H9 (cell line): ENCODE data around the gene TBX5. TPM values are rescaled to one million over a fixed set of nuclear protein-coding genes. Genes with fewer than 3 reads are reported as not detected.

Source experiments
- DNase-seq: peaks from one replicate; pipeline ENCODE4 v3.0.0-alpha.2; 2017
- H2AFZ ChIP-seq: one replicate; pipeline ENCODE4 v1.6.1; 2013; ENCODE audit warnings: mild to moderate bottlenecking, low read length, control low read depth, moderate library complexity
- H2AK5ac ChIP-seq: 2 replicates; pipeline ENCODE4 v1.6.1; 2013; ENCODE audit warnings: low read length, control low read depth, mixed read lengths; ENCODE audit not compliant: insufficient read length
- H2BK120ac ChIP-seq: one replicate; pipeline ENCODE4 v1.6.1; 2013; ENCODE audit warnings: low read depth, mild to moderate bottlenecking, low read length, control low read depth, inconsistent platforms; ENCODE audit not compliant: poor library complexity, severe bottlenecking
- H2BK12ac ChIP-seq: 2 replicates; pipeline ENCODE4 v1.6.1; 2013; ENCODE audit warnings: low read length, control low read depth, mixed read lengths, low read depth; ENCODE audit not compliant: insufficient read length
- H2BK15ac ChIP-seq: 2 replicates; pipeline ENCODE4 v1.6.1; 2013; ENCODE audit warnings: low read depth, low read length, control low read depth
- H2BK20ac ChIP-seq: one replicate; pipeline ENCODE4 v1.6.1; 2013; ENCODE audit warnings: low read depth, mild to moderate bottlenecking, low read length, control low read depth, inconsistent platforms; ENCODE audit not compliant: poor library complexity, severe bottlenecking
- H2BK5ac ChIP-seq: 2 replicates; pipeline ENCODE4 v1.6.1; 2013; ENCODE audit warnings: low read length, control low read depth, mixed read lengths; ENCODE audit not compliant: insufficient read length
- H3K14ac ChIP-seq: 2 replicates; pipeline ENCODE4 v1.6.1; 2013; ENCODE audit warnings: low read length, control low read depth; ENCODE audit not compliant: insufficient read depth
- H3K18ac ChIP-seq: 2 replicates; pipeline ENCODE4 v1.6.1; 2013; ENCODE audit warnings: low read depth, mild to moderate bottlenecking, mixed read lengths, low read length, control low read depth; ENCODE audit not compliant: insufficient read length
- H3K23ac ChIP-seq: 2 replicates; pipeline ENCODE4 v1.6.1; 2013; ENCODE audit warnings: low read length, control low read depth, mixed read lengths, low read depth; ENCODE audit not compliant: insufficient read length
- H3K23me2 ChIP-seq: 2 replicates; pipeline ENCODE4 v1.6.1; 2013; ENCODE audit warnings: low read depth, mild to moderate bottlenecking, mixed read lengths, low read length, control low read depth; ENCODE audit not compliant: insufficient read length, poor library complexity, severe bottlenecking
- H3K27ac ChIP-seq: 2 replicates; pipeline ENCODE4 v1.5.1; 2013; ENCODE audit warnings: low read length, control low read depth, mixed read lengths, low read depth; ENCODE audit not compliant: insufficient read length
- H3K27me3 ChIP-seq: 2 replicates; pipeline ENCODE4 v1.6.1; 2013; ENCODE audit warnings: low read length, control low read depth, inconsistent platforms; ENCODE audit not compliant: insufficient read depth
- H3K4ac ChIP-seq: 2 replicates; pipeline ENCODE4 v1.6.1; 2013; ENCODE audit warnings: low read depth, mild to moderate bottlenecking, control low read depth, inconsistent platforms, low read length, moderate library complexity
- H3K4me1 ChIP-seq: 2 replicates; pipeline ENCODE4 v1.6.1; 2013; ENCODE audit warnings: low read length, control low read depth, inconsistent platforms; ENCODE audit not compliant: insufficient read depth
- H3K4me2 ChIP-seq: 2 replicates; pipeline ENCODE4 v1.6.1; 2013; ENCODE audit warnings: low read length, control low read depth, mixed read lengths; ENCODE audit not compliant: insufficient read length, insufficient read depth
- H3K56ac ChIP-seq: 2 replicates; pipeline ENCODE4 v1.6.1; 2013; ENCODE audit warnings: low read depth, mild to moderate bottlenecking, mixed read lengths, low read length, control low read depth; ENCODE audit not compliant: insufficient read length
- H3K79me1 ChIP-seq: 2 replicates; pipeline ENCODE4 v1.6.1; 2013; ENCODE audit warnings: low read depth, mild to moderate bottlenecking, moderate library complexity, low read length, control low read depth, inconsistent platforms; ENCODE audit not compliant: insufficient read depth, poor library complexity, severe bottlenecking
- H3K79me2 ChIP-seq: 2 replicates; pipeline ENCODE4 v1.6.1; 2013; ENCODE audit warnings: low read length, control low read depth, inconsistent platforms; ENCODE audit not compliant: insufficient read depth
- H3K9ac ChIP-seq: 2 replicates; pipeline ENCODE4 v1.6.1; 2013; ENCODE audit warnings: low read length, control low read depth, mixed read lengths; ENCODE audit not compliant: insufficient read length; ENCODE audit errors: extremely low read depth
- H3K9me3 ChIP-seq: one replicate; pipeline ENCODE4 v1.6.1; 2013; ENCODE audit warnings: low read depth, low read length, inconsistent platforms; ENCODE audit not compliant: control insufficient read depth
- H3T11ph ChIP-seq: one replicate; pipeline ENCODE4 v1.6.1; 2013; ENCODE audit warnings: mild to moderate bottlenecking, low read length, control low read depth, inconsistent platforms
- H4K20me1 ChIP-seq: one replicate; pipeline ENCODE4 v1.6.1; 2013; ENCODE audit not compliant: control insufficient read depth, insufficient read length, insufficient read depth
- H4K5ac ChIP-seq: 2 replicates; pipeline ENCODE4 v1.6.1; 2013; ENCODE audit warnings: low read depth, mild to moderate bottlenecking, mixed read lengths, low read length, control low read depth; ENCODE audit not compliant: insufficient read length
- H4K8ac ChIP-seq: replicated peaks from 2 replicates; pipeline ENCODE4 v1.6.1; 2013; ENCODE audit warnings: low read length, control low read depth, mixed read lengths, low read depth; ENCODE audit not compliant: insufficient read length
- H4K91ac ChIP-seq: 2 replicates; pipeline ENCODE4 v1.6.1; 2013; ENCODE audit warnings: low read depth, mild to moderate bottlenecking, moderate library complexity, mixed read lengths, low read length, control low read depth; ENCODE audit not compliant: insufficient read length
- H3K27ac Mint-ChIP-seq, 3 experiments: 2 replicates in 2 of 3; 3 replicates in 1 of 3; pipeline ENCODE4 v1.8.0; 2020 to 2021; ENCODE audit warnings: mixed read lengths in 3 of 3, mild to moderate bottlenecking in 1 of 3, moderate library complexity in 1 of 3
- H3K27me3 Mint-ChIP-seq: 2 replicates; pipeline ENCODE4 v1.8.0; 2021; ENCODE audit warnings: low read depth, mild to moderate bottlenecking, moderate library complexity, mixed read lengths
- H3K36me3 Mint-ChIP-seq, 3 experiments: 2 replicates in 2 of 3; 3 replicates in 1 of 3; pipeline ENCODE4 v1.8.0; 2020 to 2021; ENCODE audit warnings: low read depth in 3 of 3, mixed read lengths in 3 of 3; ENCODE audit not compliant: insufficient read depth in 1 of 3
- H3K4me1 Mint-ChIP-seq, 2 experiments: 2 replicates each; pipeline ENCODE4 v1.8.0; 2020; ENCODE audit warnings: mixed read lengths in 2 of 2
- H3K4me3 Mint-ChIP-seq, 2 experiments: 2 replicates in 1 of 2; 3 replicates in 1 of 2; pipeline ENCODE4 v1.8.0; 2020 to 2021; ENCODE audit warnings: mild to moderate bottlenecking in 2 of 2, mixed read lengths in 2 of 2, moderate library complexity in 1 of 2
- H3K9me3 Mint-ChIP-seq, 2 experiments: 2 replicates in 1 of 2; 3 replicates in 1 of 2; pipeline ENCODE4 v1.8.0; 2020; ENCODE audit warnings: mild to moderate bottlenecking in 2 of 2, mixed read lengths in 2 of 2, moderate library complexity in 1 of 2
- whole genome bisulfite sequencing: extraction: QIAGEN DNeasy Blood & Tissue Kit; methylation state at CpG from one replicate; pipeline ENCODE4 v1.1.7; 2013; ENCODE audit warnings: missing lambda C conversion rate, low lambda C conversion rate, mixed read lengths; ENCODE audit not compliant: insufficient read length; ENCODE audit errors: extremely low coverage; 5-methylcytosine and 5-hydroxymethylcytosine counted together
- total RNA-seq: library from RNA; stranded (reverse); gene quantifications from 2 replicates; pipeline ENCODE4 v1.2.1, GENCODE V29; 2021
- TF ChIP-seq, protein P1 (sequence below): fragments of 200-600 bp; sonication (generic); conservative IDR thresholded peaks from 3 replicates; pipeline ENCODE4 v1.8.0; 2021; ENCODE audit warnings: antibody characterized with exemption, mild to moderate bottlenecking

Gene TBX5
- total RNA-seq, 1 experiment from 2014 or later = not detected

DNA sequence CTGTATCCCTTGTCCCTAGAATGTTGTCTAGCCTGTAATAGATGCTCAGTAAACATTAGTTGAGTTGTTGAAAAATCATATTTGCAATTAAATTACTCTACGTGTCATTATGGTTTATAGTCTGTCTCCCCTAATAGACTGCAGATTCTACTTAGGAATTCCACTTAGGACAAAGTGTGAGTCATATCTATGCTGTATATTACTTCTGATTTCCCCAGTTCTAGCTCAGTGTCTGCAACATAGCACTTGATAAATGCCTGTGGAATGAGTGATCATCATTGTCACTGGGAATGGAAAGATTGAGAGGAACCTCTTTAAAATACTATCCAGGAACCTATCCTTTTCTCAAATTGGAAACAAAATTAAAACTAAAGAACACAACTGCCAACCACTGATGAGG is 99.3 kb downstream of the TBX5 start:
- Histone ChIP-seq H3K14ac (no peak overlapping the region), H2AFZ (no peak overlapping the region), H3K56ac (no peak overlapping the region), H2BK120ac (no peak overlapping the region), H3K9me3 (peaks cover 4% of the 10 kb centered on the region), H2BK20ac (no peak overlapping the region), H3K4ac (no peak overlapping the region), H4K20me1 (no peaks in the 10 kb centered on the region), H3K18ac (no peak overlapping the region), H2BK12ac (no peak overlapping the region), H3K9ac (no peak overlapping the region), H3T11ph (no peak overlapping the region), H4K5ac (no peak overlapping the region), H3K79me2 (no peaks in the 10 kb centered on the region), H4K91ac (no peak overlapping the region), H3K27me3 (no peaks in the 10 kb centered on the region), H3K23me2 (no peaks in the 10 kb centered on the region), H2BK5ac (no peak overlapping the region), H3K4me2 (no peak overlapping the region), H3K27ac (no peak overlapping the region), H4K8ac (no peak overlapping the region), H3K4me1 (peaks cover 2% of the 10 kb centered on the region; the same call in 1 of the 2 replicates), H2BK15ac (no peak overlapping the region), H2AK5ac (no peak overlapping the region), H3K79me1 (no peaks in the 10 kb centered on the region), H3K23ac (no peak overlapping the region)
- no peak for DNase-seq
- TF ChIP-seq, protein P1, sequence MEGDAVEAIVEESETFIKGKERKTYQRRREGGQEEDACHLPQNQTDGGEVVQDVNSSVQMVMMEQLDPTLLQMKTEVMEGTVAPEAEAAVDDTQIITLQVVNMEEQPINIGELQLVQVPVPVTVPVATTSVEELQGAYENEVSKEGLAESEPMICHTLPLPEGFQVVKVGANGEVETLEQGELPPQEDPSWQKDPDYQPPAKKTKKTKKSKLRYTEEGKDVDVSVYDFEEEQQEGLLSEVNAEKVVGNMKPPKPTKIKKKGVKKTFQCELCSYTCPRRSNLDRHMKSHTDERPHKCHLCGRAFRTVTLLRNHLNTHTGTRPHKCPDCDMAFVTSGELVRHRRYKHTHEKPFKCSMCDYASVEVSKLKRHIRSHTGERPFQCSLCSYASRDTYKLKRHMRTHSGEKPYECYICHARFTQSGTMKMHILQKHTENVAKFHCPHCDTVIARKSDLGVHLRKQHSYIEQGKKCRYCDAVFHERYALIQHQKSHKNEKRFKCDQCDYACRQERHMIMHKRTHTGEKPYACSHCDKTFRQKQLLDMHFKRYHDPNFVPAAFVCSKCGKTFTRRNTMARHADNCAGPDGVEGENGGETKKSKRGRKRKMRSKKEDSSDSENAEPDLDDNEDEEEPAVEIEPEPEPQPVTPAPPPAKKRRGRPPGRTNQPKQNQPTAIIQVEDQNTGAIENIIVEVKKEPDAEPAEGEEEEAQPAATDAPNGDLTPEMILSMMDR = no peak
- H3K9me3 Mint-ChIP-seq = no peaks in the 10 kb centered on the region; a peak in 1 of 5 replicates
- H3K27ac Mint-ChIP-seq = no peak overlapping the region
- H3K4me1 Mint-ChIP-seq = peaks cover 9 to 13% of the 10 kb centered on the region in 2 experiments
- no peaks in the 10 kb centered on the region for H3K36me3 Mint-ChIP-seq
- peaks cover 10% of the 10 kb centered on the region for H3K27me3 Mint-ChIP-seq
- no peak overlapping the region for H3K4me3 Mint-ChIP-seq
- WGBS = no CpG with 5 or more reads among the region's 1 CpG
